Prostate gland (tissue), 2 donors: ENCODE results near the gene CHKA.

Source experiments
- POLR2A ChIP-seq: fragments of 450-650 bp; IDR thresholded peaks from one replicate; pipeline ENCODE4 v1.6.1; 2016; ENCODE audit warnings: antibody characterized with exemption, mild to moderate bottlenecking
- POLR2AphosphoS5 ChIP-seq: sonication (generic); formaldehyde crosslinking; IDR thresholded peaks from one replicate; pipeline ENCODE4 v1.6.1; 2017; ENCODE audit warnings: antibody characterized with exemption
- TF ChIP-seq, protein P1 (sequence below), 4 experiments: fragments of 200-600 bp in 2 of 4; fragments of 450-650 bp in 2 of 4; sonication (generic) in 2 of 4; IDR thresholded peaks; 1 replicate in 3 of 4; 2 replicates in 1 of 4; pipeline ENCODE4 v1.5.1; 2016 to 2019; ENCODE audit warnings: antibody characterized with exemption in 4 of 4, mild to moderate bottlenecking in 2 of 4, moderate library complexity in 2 of 4

- TF ChIP-seq, protein P1, sequence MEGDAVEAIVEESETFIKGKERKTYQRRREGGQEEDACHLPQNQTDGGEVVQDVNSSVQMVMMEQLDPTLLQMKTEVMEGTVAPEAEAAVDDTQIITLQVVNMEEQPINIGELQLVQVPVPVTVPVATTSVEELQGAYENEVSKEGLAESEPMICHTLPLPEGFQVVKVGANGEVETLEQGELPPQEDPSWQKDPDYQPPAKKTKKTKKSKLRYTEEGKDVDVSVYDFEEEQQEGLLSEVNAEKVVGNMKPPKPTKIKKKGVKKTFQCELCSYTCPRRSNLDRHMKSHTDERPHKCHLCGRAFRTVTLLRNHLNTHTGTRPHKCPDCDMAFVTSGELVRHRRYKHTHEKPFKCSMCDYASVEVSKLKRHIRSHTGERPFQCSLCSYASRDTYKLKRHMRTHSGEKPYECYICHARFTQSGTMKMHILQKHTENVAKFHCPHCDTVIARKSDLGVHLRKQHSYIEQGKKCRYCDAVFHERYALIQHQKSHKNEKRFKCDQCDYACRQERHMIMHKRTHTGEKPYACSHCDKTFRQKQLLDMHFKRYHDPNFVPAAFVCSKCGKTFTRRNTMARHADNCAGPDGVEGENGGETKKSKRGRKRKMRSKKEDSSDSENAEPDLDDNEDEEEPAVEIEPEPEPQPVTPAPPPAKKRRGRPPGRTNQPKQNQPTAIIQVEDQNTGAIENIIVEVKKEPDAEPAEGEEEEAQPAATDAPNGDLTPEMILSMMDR (IDR thresholded peaks at IDR 0.05) = no peak
- no peak for TF ChIP-seq POLR2AphosphoS5
- TF ChIP-seq POLR2A = no peak
These were observed 76.9 kb downstream of the CHKA start for GRCh38 chr11:68044145-68044813.
